ENCODE data around the gene TMEM182. TPM values are rescaled to one million over a fixed set of nuclear protein-coding genes. Genes with fewer than 3 reads are reported as not detected.

The TMEM182 gene
- total and polyA plus RNA-seq, 9 of the 15 experiments (the other 6 are each of a cell fraction or from before 2014, with no cell fraction given): 5.2 to 11.4 (median 7.5) TPM

DNA sequence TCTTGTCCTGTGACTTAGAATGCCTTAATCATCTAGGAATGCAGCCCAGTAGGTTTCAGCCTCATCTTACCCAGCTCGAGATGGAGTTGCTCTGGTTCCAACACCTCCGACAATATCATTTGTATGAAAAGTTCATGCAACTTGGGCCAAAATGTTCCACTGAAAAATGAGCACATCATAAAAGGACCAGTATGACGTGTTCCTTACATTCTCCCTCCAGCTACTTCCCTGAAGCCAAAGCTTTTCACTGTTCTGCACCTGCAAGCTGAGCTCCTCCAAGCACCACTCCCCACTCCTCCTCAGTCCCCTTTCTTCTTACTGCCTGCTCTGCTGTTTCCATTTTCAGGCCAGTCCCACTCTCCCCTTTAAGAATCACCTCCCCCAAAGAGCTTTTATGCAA, 23.1 kb downstream of the TMEM182 start (continued):
- TF ChIP-seq, protein P1, sequence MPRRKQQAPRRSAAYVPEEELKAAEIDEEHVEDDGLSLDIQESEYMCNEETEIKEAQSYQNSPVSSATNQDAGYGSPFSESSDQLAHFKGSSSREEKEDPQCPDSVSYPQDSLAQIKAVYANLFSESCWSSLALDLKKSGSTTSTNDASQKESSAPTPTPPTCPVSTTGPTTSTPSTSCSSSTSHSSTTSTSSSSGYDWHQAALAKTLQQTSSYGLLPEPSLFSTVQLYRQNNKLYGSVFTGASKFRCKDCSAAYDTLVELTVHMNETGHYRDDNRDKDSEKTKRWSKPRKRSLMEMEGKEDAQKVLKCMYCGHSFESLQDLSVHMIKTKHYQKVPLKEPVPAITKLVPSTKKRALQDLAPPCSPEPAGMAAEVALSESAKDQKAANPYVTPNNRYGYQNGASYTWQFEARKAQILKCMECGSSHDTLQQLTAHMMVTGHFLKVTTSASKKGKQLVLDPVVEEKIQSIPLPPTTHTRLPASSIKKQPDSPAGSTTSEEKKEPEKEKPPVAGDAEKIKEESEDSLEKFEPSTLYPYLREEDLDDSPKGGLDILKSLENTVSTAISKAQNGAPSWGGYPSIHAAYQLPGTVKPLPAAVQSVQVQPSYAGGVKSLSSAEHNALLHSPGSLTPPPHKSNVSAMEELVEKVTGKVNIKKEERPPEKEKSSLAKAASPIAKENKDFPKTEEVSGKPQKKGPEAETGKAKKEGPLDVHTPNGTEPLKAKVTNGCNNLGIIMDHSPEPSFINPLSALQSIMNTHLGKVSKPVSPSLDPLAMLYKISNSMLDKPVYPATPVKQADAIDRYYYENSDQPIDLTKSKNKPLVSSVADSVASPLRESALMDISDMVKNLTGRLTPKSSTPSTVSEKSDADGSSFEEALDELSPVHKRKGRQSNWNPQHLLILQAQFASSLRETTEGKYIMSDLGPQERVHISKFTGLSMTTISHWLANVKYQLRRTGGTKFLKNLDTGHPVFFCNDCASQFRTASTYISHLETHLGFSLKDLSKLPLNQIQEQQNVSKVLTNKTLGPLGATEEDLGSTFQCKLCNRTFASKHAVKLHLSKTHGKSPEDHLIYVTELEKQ (CRISPR knock-in tag; IDR thresholded peaks at IDR 0.05): no peak
- no peak for TF ChIP-seq KAT2B (IDR thresholded peaks at IDR 0.05; ENCODE audit: low read depth, low read length)
- TF ChIP-seq, protein P2, sequence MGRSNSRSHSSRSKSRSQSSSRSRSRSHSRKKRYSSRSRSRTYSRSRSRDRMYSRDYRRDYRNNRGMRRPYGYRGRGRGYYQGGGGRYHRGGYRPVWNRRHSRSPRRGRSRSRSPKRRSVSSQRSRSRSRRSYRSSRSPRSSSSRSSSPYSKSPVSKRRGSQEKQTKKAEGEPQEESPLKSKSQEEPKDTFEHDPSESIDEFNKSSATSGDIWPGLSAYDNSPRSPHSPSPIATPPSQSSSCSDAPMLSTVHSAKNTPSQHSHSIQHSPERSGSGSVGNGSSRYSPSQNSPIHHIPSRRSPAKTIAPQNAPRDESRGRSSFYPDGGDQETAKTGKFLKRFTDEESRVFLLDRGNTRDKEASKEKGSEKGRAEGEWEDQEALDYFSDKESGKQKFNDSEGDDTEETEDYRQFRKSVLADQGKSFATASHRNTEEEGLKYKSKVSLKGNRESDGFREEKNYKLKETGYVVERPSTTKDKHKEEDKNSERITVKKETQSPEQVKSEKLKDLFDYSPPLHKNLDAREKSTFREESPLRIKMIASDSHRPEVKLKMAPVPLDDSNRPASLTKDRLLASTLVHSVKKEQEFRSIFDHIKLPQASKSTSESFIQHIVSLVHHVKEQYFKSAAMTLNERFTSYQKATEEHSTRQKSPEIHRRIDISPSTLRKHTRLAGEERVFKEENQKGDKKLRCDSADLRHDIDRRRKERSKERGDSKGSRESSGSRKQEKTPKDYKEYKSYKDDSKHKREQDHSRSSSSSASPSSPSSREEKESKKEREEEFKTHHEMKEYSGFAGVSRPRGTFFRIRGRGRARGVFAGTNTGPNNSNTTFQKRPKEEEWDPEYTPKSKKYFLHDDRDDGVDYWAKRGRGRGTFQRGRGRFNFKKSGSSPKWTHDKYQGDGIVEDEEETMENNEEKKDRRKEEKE (IDR thresholded peaks at IDR 0.05; ENCODE audit: borderline replicate concordance in 1 of 2, control insufficient read depth in 1 of 2, low read depth in 2 of 2, low read length in 1 of 2): no peak
- no peak for TF ChIP-seq CXXC5 (CRISPR knock-in tag; IDR thresholded peaks at IDR 0.05)
- TF ChIP-seq, protein P3, sequence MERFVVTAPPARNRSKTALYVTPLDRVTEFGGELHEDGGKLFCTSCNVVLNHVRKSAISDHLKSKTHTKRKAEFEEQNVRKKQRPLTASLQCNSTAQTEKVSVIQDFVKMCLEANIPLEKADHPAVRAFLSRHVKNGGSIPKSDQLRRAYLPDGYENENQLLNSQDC (CRISPR knock-in tag; IDR thresholded peaks at IDR 0.05): no peak
- no peak for TF ChIP-seq RFX7 (CRISPR knock-in tag; IDR thresholded peaks at IDR 0.05)
- TF ChIP-seq MTA2 (IDR thresholded peaks at IDR 0.05; ENCODE audit: low read depth): no peak
- TF ChIP-seq, protein P4, sequence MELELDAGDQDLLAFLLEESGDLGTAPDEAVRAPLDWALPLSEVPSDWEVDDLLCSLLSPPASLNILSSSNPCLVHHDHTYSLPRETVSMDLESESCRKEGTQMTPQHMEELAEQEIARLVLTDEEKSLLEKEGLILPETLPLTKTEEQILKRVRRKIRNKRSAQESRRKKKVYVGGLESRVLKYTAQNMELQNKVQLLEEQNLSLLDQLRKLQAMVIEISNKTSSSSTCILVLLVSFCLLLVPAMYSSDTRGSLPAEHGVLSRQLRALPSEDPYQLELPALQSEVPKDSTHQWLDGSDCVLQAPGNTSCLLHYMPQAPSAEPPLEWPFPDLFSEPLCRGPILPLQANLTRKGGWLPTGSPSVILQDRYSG (tag; conservative IDR thresholded peaks at IDR 0.05; ENCODE audit: low read depth): no peak
- TF ChIP-seq ZNF551 (CRISPR knock-in tag; IDR thresholded peaks at IDR 0.05): no peak

Data from K562 (cell line).